Fibroblast of peridontal ligament (primary cell): Measurements from ENCODE around the gene FGR.
"Not testable (repeated sequence)": the region's sequence is repeated elsewhere in the genome, so short reads cannot be mapped to it uniquely, and the experiment has no call there.

Experiments used
- DNase-seq: peaks from one replicate; pipeline ENCODE4 v3.0.0-alpha.2; 2010; ENCODE audit errors: extremely low read depth

FGR gene

GRCh38 chr1:27634177-27634984 lies 604 bp downstream of the FGR start:
- DNase-seq, result no peak

GRCh38 chr1:27633640-27634176 lies 1.3 kb downstream of the FGR start:
- DNase-seq, result no peak

GRCh38 chr1:27633298-27633610 lies 1.7 kb downstream of the FGR start:
- DNase-seq, result no peak

- DNase-seq, result no peak
Observed at GRCh38 chr1:27632387-27633297, 2.3 kb downstream of the FGR start.

- no peak for DNase-seq
Observed at GRCh38 chr1:27630859-27631491, 4.0 kb downstream of the FGR start.

- no peak for DNase-seq
Observed at GRCh38 chr1:27628712-27629111, 6.3 kb downstream of the FGR start.

GRCh38 chr1:27627733-27628132 lies 7.3 kb downstream of the FGR start:
- not testable (repeated sequence) for DNase-seq

- no peak for DNase-seq
Observed at GRCh38 chr1:27627061-27627460, 7.9 kb downstream of the FGR start.

GRCh38 chr1:27626031-27626935 lies 8.7 kb downstream of the FGR start:
- no peak for DNase-seq

GRCh38 chr1:27624467-27625178 lies 10.4 kb downstream of the FGR start:
- DNase-seq, result no peak

GRCh38 chr1:27623327-27624212 lies 11.4 kb downstream of the FGR start:
- no peak for DNase-seq

- DNase-seq, result no peak
Observed at GRCh38 chr1:27622828-27623227, 12.2 kb downstream of the FGR start.

GRCh38 chr1:27621051-27621920 lies 13.7 kb downstream of the FGR start:
- no peak for DNase-seq

GRCh38 chr1:27619782-27620438 lies 15.1 kb downstream of the FGR start:
- not testable (repeated sequence) for DNase-seq

GRCh38 chr1:27618341-27619082 lies 16.5 kb downstream of the FGR start:
- DNase-seq, result no peak

GRCh38 chr1:27617420-27617819 lies 17.6 kb downstream of the FGR start:
- no peak for DNase-seq

GRCh38 chr1:27616441-27616840 lies 18.5 kb downstream of the FGR start:
- DNase-seq, result no peak
